NCI-H1092 treated with DMSO at 0.1 percent for 48 hours (cell line): Measurements from ENCODE around the gene AFP.

ENCODE experiments used
- DNase-seq: peaks from one replicate; lab custom pipeline; 2025; lab: John Stamatoyannopoulos, UW

Gene AFP

DNA sequence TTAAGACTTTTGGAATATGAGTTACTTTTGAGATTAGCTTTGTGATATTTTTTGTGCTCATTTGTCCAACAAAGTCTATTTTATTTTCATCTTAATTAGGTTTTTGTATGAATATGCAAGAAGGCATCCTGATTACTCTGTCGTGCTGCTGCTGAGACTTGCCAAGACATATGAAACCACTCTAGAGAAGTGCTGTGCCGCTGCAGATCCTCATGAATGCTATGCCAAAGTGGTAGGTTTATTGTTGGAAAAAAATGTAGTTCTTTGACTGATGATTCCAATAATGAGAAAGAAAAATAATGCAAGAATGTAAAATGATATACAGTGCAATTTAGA is 21.1 kb upstream of the AFP start:
- DNase-seq: no peak

- DNase-seq: no peak
Observed at GRCh38 chr4:73415807-73416238, 20.2 kb upstream of the AFP start.

- DNase-seq: no peak
Observed at GRCh38 chr4:73416423-73417087, 19.5 kb upstream of the AFP start.

- DNase-seq: no peak
Observed at GRCh38 chr4:73417342-73417741, 18.7 kb upstream of the AFP start.

- no peak for DNase-seq
Observed at GRCh38 chr4:73417973-73418372, 18.0 kb upstream of the AFP start.

DNA sequence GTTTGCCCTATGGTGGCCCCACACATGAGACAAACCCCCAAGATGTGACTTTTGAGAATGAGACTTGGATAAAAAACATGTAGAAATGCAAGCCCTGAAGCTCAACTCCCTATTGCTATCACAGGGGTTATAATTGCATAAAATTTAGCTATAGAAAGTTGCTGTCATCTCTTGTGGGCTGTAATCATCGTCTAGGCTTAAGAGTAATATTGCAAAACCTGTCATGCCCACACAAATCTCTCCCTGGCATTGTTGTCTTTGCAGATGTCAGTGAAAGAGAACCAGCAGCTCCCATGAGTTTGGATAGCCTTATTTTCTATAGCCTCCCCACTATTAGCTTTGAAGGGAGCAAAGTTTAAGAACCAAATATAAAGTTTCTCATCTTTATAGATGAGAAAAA is 17.3 kb upstream of the AFP start:
- no peak for DNase-seq

- DNase-seq: no peak
Observed at GRCh38 chr4:73419106-73420038, 16.6 kb upstream of the AFP start.

GRCh38 chr4:73420615-73421014 is 15.4 kb upstream of the AFP start:
- no peak for DNase-seq

DNA sequence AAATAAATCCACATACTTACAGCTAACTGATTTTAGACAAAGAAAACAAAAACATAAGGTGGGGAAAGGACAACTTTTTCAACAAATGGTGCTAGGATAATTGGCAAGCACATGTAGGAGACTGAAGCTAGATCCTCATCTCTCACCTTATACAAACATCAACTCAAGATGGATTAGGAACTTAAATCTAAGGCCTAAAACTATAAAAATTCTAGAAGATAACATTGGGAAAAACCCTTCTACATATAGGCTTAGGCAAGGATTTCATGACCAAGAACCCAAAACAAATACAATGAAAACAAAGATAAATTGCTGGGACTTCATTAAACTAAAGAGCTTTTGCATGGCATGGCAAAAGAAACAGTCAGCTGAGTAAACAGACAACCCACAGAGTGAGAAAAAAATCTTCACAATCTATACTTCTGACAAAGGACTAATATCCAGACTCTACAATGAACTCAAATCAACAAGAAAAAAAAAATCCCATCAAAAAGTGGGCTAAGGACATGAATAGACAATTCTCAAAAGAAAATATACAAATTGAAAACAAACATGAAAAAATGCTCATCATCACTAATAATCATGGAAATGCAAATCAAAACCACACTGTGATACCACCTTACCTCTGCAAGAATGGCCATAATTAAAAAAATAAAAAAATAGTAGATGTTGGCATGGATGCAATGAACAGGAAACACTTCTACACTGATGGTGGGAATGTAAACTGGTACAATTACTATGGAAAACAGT is 14.1 kb upstream of the AFP start:
- no peak for DNase-seq

- DNase-seq: no peak
Observed at GRCh38 chr4:73422458-73422752, 13.6 kb upstream of the AFP start.

DNA sequence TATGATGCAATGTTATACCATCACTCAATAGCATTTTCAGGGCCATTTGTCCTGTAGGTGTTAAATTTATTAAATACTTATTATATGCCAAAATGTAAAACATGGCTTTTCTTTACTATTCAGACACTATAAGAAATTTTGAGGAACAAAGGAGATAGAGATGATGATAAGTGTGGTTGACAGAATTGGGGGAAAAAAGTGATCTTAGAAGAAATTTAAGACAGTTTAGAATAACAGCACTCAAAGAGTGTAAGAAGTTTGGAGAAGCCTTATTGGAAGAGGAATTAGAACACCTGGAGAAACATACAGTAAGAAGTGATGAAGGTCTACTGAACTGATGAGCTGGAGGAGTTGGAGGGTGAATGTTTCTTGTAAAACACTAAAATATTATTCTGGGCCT is 12.8 kb upstream of the AFP start:
- DNase-seq: no peak

- no peak for DNase-seq
Observed at GRCh38 chr4:73426666-73427065, 9.4 kb upstream of the AFP start.

DNA sequence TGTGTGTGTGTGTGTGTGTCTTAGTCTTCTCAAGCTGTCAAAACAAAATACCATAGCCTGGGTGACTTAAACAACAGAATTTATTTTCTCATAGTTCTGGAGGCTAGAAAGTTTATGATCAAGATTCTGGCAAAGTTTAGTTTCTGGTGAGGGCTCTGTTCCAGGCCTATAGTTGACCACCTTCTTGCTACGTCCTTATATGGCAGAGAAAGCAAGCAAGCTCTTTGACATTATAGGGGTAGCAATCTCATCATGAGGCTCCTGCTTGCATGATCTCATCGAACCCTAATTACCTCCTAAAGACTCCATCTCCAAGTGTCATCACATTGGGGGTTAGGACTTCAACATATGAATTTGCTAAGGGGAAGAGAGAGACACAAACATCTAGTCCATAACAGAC is 6.9 kb upstream of the AFP start:
- DNase-seq: no peak

GRCh38 chr4:73429826-73430587 is 6.0 kb upstream of the AFP start:
- no peak for DNase-seq

GRCh38 chr4:73431813-73432168 is 4.2 kb upstream of the AFP start:
- DNase-seq: no peak

DNA sequence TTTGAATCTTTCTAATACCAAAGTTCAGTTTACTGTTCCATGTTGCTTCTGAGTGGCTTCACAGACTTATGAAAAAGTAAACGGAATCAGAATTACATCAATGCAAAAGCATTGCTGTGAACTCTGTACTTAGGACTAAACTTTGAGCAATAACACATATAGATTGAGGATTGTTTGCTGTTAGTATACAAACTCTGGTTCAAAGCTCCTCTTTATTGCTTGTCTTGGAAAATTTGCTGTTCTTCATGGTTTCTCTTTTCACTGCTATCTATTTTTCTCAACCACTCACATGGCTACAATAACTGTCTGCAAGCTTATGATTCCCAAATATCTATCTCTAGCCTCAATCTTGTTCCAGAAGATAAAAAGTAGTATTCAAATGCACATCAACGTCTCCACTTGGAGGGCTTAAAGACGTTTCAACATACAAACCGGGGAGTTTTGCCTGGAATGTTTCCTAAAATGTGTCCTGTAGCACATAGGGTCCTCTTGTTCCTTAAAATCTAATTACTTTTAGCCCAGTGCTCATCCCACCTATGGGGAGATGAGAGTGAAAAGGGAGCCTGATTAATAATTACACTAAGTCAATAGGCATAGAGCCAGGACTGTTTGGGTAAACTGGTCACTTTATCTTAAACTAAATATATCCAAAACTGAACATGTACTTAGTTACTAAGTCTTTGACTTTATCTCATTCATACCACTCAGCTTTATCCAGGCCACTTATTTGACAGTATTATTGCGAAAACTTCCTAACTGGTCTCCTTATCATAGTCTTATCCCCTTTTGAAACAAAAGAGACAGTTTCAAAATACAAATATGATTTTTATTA is 3.6 kb upstream of the AFP start:
- DNase-seq: no peak

GRCh38 chr4:73433140-73433539 is 2.9 kb upstream of the AFP start:
- DNase-seq: no peak

DNA sequence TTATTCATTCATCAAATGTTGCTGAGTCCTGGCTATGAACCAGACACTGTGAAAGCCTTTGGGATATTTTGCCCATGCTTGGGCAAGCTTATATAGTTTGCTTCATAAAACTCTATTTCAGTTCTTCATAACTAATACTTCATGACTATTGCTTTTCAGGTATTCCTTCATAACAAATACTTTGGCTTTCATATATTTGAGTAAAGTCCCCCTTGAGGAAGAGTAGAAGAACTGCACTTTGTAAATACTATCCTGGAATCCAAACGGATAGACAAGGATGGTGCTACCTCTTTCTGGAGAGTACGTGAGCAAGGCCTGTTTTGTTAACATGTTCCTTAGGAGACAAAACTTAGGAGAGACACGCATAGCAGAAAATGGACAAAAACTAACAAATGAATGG is 1.7 kb upstream of the AFP start:
- DNase-seq: peak; percentile 6

- DNase-seq: no peak
Observed at GRCh38 chr4:73436674-73437557, 895 bp downstream of the AFP start.

DNA sequence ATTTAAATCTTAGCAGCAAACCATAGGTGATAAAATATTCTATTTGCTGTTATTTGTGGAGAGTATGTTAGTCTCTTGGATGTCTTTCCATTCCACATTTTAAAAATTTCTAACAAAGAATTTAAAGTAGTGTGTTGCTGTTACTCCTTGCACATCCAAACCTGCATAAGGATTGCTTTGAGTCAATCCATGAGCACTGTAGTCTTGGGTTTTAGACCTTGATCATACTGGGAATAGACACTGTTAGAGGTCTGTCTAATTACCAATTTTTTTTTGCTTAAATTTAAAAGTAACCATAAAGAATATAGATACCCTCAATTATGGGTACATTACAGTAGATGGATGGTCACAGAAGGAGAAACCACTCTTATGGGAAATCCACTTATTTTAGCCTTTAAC is 1.5 kb downstream of the AFP start:
- no peak for DNase-seq

- DNase-seq: no peak
Observed at GRCh38 chr4:73438048-73438447, 2.0 kb downstream of the AFP start.
